ENCODE data around the gene ACOT13. TPM values are rescaled to one million over a fixed set of nuclear protein-coding genes. Genes with fewer than 3 reads are reported as not detected.
"Not testable (repeated sequence)": the region's sequence is repeated elsewhere in the genome, so short reads cannot be mapped to it uniquely, and the experiment has no call there.

ACOT13 gene
- total RNA-seq, 4 donors from 2014 or later, result 5.8 to 9.4 (median 7.2) TPM

- peaks cover 31 to 65% (median 56%) of the 10 kb centered on the region in 4 donors for H3K4me1 ChIP-seq
- no peak overlapping the region for H3K27ac ChIP-seq (replicated peaks in 1 of 4)
- H3K36me3 ChIP-seq, result peaks cover 62 to 100% (median 88%) of the 10 kb centered on the region in 4 donors
- no peak overlapping the region for H3K4me3 ChIP-seq
- H3K9me3 ChIP-seq, result no peaks in the 10 kb centered on the region
- WGBS, result 96% methylated on average over 10 of the region's 10 CpGs
- no peaks in the 10 kb centered on the region for H3K27me3 ChIP-seq
- intact Hi-C loops (cut with DNase I), result no loop called here
- DNase-seq (ENCODE audit: extremely low spot score), result no peak
- TF ChIP-seq POLR2A (IDR thresholded peaks at IDR 0.05; ENCODE audit: low read depth) (no peak), CTCF (IDR thresholded peaks at IDR 0.05) (no peak), POLR2AphosphoS5 (IDR thresholded peaks at IDR 0.05) (no peak), EP300 (IDR thresholded peaks at IDR 0.05) (no peak)
Observed at GRCh38 chr6:24710519-24711303, 43.8 kb downstream of the ACOT13 start.

- H3K9me3 ChIP-seq; DNase-seq (ENCODE audit: extremely low spot score); H3K27me3 ChIP-seq: not testable (repeated sequence)
- peaks cover 41 to 71% (median 70%) of the 10 kb centered on the region in 4 donors for H3K4me1 ChIP-seq
- 92% methylated on average over 7 of the region's 7 CpGs for WGBS
- H3K36me3 ChIP-seq, result peaks cover 11 to 45% (median 37%) of the 10 kb centered on the region in 4 donors
- intact Hi-C loops (cut with DNase I), result loop anchor here (5.0 kb wide), 1 partner anchor 49 kb away; the partner anchor contains the start of genes ACOT13 and TDP2
- peak overlapping the region in 1 of 4 donors; percentile 99 for H3K27ac ChIP-seq (replicated peaks in 1 of 4)
- H3K4me3 ChIP-seq, result peak overlapping the region; percentile 75 to 97 (median 91)
Observed at GRCh38 chr6:24716602-24717148, 49.8 kb downstream of the ACOT13 start.

- TF ChIP-seq EP300 (IDR thresholded peaks at IDR 0.05) (no peak), POLR2A (IDR thresholded peaks at IDR 0.05; ENCODE audit: low read depth) (no peak), CTCF (IDR thresholded peaks at IDR 0.05) (no peak), POLR2AphosphoS5 (IDR thresholded peaks at IDR 0.05) (no peak)
- intact Hi-C loops (cut with DNase I), result loop anchor here (5.0 kb wide), 1 partner anchor 51 kb away; the partner anchor contains the start of genes ACOT13 and TDP2
Observed at GRCh38 chr6:24718449-24719124, 51.7 kb downstream of the ACOT13 start.

GRCh38 chr6:24719125-24719971, 52.5 kb downstream of the ACOT13 start, which contains the start of gene C6orf62:
Gene C6orf62 (minus strand): TSS chr6:24719154. CDS start chr6:24718668, 486 bp downstream.
- intact Hi-C loops (cut with DNase I), result loop anchor here (5.0 kb wide), 1 partner anchor 52 kb away; the partner anchor contains the start of genes ACOT13 and TDP2
- peaks cover 23 to 55% (median 51%) of the 10 kb centered on the region in 4 donors for H3K4me1 ChIP-seq
- H3K27ac ChIP-seq (replicated peaks in 1 of 4), result peak within 1 kb of the TSS; percentile 98 to 99 (median 99)
- H3K9me3 ChIP-seq, result no peaks in the 10 kb centered on the region
- no peak for DNase-seq (ENCODE audit: extremely low spot score)
- H3K27me3 ChIP-seq, result no peaks in the 10 kb centered on the region
- no peak for TF ChIP-seq POLR2A (IDR thresholded peaks at IDR 0.05; ENCODE audit: low read depth)
- TF ChIP-seq EP300 (IDR thresholded peaks at IDR 0.05), result no peak
- TF ChIP-seq CTCF (IDR thresholded peaks at IDR 0.05), result no peak
- peak in 1 of 2 donors; percentile 7 for TF ChIP-seq POLR2AphosphoS5 (IDR thresholded peaks at IDR 0.05)
- H3K36me3 ChIP-seq, result peaks cover 0 to 18% (median 12%) of the 10 kb centered on the region in 4 donors
- H3K4me3 ChIP-seq, result peak within 1 kb of the TSS; percentile 75 to 97 (median 91)
- WGBS, result 1% methylated on average over 25 of the region's 25 CpGs

More at GRCh38 chr6:24718449-24719124, 51.7 kb downstream of the ACOT13 start:
- Histone ChIP-seq H3K4me3 (peak overlapping the region; percentile 75 to 97 (median 91)), H3K4me1 (peaks cover 26 to 62% (median 59%) of the 10 kb centered on the region in 4 donors), H3K27me3 (no peaks in the 10 kb centered on the region), H3K27ac (replicated peaks in 1 of 4) (peak overlapping the region; percentile 98 to 99 (median 99)), H3K36me3 (peaks cover 7 to 26% (median 19%) of the 10 kb centered on the region in 4 donors), H3K9me3 (no peaks in the 10 kb centered on the region)
- WGBS, result 14% methylated on average over 8 of the region's 8 CpGs
- no peak for DNase-seq (ENCODE audit: extremely low spot score)

Data from esophagus muscularis mucosa (tissue), 4 donors.